GM21515 (cell line): Measurements from ENCODE around the gene C17orf113.

ENCODE experiments used
- ATAC-seq: cut with Tn5 transposase; IDR thresholded peaks from one replicate; pipeline ENCODE4 v1.9.1; 2021; ENCODE audit not compliant: unreplicated experiment

C17orf113 gene

GRCh38 chr17:42050393-42051012 lies at the start of gene C17orf113:
TSS of gene C17orf113 (minus strand) at chr17:42050601. CDS start at chr17:42043376, 7,225 bp downstream.
- ATAC-seq = no peak

GRCh38 chr17:42098730-42099399 lies 48.5 kb upstream of the C17orf113 start:
- ATAC-seq = no peak

DNA sequence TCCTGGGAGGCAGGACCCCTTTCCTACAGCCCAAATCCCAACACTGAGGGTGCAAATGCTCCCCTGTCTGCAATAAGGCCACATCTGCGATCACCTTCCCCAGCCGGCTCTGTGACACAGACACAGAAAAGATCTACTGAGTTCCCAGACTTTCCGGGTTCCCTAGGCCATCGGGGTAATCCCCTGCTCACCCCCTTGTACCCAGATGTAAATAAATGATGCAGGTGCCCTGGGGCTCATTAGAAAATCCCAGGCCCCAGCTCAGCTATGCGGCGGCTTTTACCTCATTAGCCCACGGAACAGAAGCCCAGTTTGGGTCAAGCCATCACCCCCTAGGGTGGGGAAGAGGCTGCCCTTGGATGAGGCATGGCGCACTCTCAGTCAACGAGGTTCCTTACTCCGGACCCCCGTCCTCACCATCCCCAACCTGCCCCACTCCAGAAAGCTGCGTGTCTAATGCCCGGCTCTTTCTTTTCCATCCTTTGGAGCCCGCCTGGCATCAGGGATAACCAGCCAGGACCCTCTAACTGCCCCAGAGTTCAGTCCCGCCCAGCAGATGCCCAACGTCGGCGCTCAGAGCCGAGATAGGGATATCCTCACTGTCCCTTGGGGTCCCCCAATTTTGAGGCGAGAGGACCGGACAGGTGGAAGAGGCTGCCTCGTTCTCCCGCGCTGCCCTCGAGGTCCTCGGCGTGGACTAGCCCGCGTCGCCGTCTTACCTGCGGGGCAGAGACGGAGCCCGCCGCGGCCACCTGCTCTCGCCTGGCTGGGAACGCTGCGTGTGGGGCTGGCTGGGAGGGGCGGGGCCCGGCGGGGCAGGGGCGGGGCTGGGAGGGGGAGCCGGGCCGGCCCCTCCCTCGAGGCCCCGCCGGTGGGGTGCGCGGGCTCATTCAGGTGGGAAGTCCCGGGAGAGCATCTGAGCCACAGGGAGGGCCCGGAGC lies 47.6 kb upstream of the C17orf113 start, which contains the start of gene ZNF385C:
ZNF385C (minus strand) TSS at position 783 of the 941 bp plus-strand sequence. CDS start 35,417 bp downstream, outside the sequence.
- no peak for ATAC-seq

DNA sequence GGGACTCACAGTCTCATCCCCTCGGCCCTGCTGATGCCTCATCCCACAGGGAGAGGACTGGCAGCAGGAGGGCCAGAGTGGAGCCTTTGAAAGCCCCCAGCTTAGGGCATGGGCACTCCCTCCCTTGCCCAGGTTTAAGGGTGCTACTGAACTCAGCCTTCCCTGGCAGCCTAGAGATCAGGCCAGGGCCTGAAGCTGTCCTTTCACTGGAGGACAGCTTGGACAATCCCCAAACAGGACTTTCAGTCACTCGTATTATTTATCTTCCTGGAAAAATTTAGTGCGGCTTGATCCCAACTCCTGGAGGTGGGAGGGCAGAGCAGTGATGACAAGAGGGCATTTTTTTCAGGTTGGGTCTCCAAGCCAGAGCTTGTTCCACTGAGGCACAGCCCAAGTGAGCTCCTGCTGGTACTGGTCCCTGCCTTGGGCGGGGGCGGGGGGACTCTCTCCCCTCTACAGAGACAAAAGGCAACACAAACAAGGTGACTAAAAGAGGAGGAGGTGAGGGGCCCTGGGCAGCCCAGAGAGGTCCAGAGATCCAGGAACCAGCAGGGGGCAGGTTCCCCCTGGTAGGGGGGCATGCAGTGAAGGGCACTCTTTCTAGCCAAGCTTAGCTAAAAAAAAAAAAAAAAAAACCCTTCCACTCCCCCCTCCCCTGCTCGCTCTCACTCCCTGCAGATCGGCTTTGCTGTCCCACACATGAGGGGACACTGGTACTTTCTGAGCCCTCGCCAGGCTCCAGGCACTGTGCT lies 46.1 kb upstream of the C17orf113 start:
- no peak for ATAC-seq

GRCh38 chr17:42094375-42095069 lies 44.1 kb upstream of the C17orf113 start:
- ATAC-seq = no peak

DNA sequence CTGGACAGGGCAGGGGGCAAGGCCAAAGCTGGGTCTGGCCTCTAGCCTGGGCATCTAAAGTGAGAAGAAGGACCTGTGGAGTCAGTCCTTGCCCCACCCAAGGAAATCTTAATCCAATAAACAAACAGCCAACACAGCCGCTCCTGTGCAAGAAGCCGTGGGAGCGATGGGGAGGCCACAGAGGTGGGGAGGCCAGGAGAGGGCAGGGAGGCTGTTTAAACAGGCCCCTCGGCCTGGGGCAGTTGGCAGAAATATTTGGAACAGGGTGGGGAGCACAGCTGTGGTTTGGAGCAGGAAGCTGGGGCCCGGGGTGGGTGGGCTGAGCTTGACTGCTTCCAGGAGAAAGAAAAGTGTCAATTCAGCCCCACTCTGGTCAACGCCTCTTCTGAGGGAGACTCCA lies 42.5 kb upstream of the C17orf113 start:
- no peak for ATAC-seq

- no peak for ATAC-seq
These were observed 40.8 kb upstream of the C17orf113 start for GRCh38 chr17:42090964-42091790.

GRCh38 chr17:42088736-42089135 lies 38.3 kb upstream of the C17orf113 start:
- no peak for ATAC-seq

DNA sequence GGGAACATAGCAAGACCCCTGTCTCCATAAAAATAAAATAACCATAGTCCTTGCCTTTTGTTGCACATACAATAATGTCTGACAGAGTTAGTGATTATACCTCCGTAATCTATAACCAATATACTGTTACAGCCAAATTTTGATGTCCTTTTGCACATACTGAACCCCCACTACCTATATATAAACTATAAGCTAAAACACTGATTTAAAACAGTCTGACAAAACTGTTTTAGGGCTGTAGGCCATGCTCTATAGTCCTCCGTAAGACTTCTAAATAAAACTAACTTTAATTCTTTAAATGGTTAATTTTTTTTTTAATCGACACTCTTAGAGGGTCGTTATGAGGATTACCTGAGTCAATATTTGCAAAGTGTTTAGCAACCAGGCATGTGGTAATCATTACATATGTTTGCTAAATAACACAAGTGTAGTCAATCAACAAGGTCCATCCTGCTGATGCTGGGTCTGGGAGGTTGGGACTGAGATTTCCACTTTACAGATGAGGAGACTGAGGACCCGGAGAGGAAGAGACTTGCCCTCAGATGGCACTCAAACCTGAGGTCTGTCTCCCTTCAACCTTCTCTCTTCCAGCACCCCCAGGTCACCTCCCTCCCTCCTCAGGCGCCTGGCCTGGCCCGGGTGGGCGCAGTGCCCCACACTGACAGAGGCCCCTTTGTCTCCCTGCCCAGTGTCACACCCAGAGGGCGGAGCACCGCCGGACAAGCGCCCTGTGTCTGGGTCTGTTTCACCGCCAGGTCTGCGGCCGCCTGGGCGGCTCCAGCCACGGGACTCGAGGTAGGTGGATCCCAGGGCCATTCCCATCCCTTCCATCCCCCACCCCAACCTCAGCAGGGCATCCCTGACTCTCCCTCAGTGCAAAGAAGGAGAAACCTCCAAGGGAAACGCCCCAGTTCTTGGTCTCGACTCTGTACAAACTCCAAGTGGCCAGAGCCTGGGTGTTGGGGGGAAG lies 37.6 kb upstream of the C17orf113 start:
- ATAC-seq = no peak

- no peak for ATAC-seq
These were observed 36.8 kb upstream of the C17orf113 start for GRCh38 chr17:42087042-42087701.

GRCh38 chr17:42081516-42082129 lies 31.2 kb upstream of the C17orf113 start:
- no peak for ATAC-seq

DNA sequence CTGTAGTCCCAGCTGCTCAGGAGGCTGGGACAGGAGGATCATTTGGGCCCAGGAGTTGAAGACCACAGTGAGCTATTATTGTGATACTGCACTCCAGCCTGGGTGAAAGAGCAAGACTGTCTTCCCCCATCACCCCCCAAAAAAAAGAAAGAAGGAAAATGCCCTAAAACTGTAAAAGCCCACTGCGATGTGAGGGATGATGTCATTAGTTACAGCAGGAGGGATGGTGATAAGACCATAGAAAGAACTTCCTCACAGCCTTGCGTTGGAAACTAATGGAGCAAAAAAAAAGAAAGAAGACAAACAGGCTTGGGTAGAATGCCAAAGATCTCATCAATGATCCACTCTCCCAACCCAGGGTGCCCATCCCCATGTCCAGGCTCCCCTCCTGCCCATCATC lies 29.1 kb upstream of the C17orf113 start:
- ATAC-seq = no peak

DNA sequence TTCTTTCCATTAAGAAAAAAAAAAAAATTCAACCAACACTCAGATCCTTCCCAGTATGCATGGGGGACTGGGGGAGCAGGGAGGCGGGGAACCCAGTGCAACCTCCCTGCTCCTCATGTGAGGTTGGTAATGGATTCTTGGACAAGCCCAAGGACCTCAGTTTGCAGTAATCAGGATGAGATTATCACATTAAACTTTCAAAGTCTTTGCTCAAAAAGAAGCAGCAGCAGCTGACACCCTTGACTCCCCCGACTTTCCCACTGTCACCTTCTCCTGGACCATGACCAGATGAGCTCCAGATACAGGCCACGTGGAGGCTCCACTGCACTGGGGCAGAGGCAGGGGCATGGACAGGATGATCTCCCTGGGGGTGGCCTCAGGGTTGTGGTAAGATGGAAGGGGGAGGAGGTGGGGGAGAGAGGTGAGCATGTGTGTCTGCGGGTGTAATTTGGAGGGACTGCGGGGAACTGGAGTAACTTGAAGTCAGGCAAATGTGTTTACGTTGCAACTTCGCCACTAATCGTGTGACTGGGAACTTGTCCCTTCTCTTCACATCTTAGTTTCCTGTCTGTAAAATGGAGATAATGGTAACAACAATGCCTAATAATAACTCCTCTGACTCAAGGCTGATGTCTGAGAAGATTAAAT lies 28.1 kb upstream of the C17orf113 start:
- no peak for ATAC-seq

DNA sequence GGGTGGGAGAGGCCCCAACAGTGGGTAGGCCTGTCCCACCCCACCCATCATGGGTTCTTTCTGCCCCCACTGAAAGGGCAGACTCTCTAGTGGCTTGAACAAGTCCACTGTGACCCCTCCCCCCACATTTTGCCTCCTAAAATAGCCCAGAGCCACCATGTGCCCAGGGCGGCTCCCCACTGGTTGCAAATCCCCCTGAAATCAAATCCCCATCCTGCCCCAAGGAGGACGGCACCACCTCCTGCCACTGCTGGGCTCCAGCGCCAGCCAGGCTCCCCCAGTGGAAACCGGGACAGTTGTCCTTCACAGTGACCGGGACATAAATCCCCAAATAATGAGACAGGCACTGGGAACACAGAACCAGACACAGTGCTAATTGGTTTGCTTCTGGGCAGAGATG lies 27.4 kb upstream of the C17orf113 start:
- ATAC-seq = no peak

DNA sequence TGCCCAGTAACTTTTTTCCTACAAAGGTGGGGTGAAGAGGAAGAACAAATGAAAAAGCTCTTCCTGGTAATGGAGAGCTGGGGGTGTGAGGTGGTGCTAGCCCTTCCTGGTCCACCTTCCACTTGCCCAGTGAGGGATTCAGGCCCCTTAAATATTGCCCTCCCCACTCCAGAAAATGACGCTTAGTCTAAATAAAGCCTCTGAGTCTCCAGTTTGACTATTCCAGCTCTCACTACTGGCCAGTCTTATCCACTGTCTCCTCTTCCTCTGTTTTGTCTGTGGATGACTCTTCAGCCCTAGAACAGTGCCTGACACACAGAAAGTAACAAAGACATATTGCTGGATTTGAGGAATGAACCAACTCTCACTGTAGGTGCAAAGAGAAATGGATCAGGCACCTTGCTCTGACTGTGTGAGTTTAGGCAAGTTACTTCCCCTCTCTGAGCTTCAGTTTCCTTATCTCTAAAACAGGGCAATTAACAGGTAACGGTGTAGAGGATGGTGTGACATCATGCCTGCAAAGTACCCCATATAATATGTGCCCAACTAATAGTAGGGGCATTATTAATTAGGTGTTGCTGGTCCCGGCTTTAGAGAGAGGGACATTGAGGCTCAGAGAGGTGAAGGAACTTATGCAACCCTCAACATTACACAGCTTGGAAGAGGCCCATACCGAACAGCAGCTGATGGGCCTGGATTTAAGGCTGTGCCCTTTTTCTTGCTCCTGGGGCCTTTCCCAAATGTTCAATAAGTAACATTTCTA lies 26.6 kb upstream of the C17orf113 start:
- ATAC-seq = no peak

- ATAC-seq = no peak
These were observed 25.4 kb upstream of the C17orf113 start for GRCh38 chr17:42075789-42076188.
